Measurements from ENCODE around the gene ADGRG3. TPM values are rescaled to one million over a fixed set of nuclear protein-coding genes. Genes with fewer than 3 reads are reported as not detected.

The ADGRG3 gene
- total RNA-seq, 1 experiment from 2014 or later: 0.46 TPM

DNA sequence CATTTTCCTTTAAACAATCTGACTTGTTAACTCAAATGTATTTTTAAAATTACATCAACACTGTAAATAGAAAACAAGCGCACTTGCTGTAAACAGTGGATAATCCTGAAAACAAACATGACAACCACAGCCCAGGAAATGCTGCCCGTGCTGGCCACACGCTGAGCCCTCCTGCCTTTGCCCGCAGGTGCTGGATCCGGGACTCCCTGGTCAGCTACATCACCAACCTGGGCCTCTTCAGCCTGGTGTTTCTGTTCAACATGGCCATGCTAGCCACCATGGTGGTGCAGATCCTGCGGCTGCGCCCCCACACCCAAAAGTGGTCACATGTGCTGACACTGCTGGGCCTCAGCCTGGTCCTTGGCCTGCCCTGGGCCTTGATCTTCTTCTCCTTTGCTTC lies 6.6 kb upstream of the ADGRG3 start:
- H2AFZ ChIP-seq (ENCODE audit: low read length): no peak overlapping the region
- H3K23me2 ChIP-seq (ENCODE audit: insufficient read length, low read depth, low read length, poor library complexity, severe bottlenecking): no peaks in the 10 kb centered on the region
- no peak overlapping the region for H2BK5ac ChIP-seq (ENCODE audit: insufficient read length, low read length)
- no peak overlapping the region for H4K8ac ChIP-seq (replicated peaks; ENCODE audit: insufficient read length, low read depth, low read length)
- no peak overlapping the region for H3K18ac ChIP-seq (ENCODE audit: insufficient read length, low read depth, low read length)
- Mint-ChIP-seq H3K4me1 (peaks cover 0 to 3% of the 10 kb centered on the region in 2 experiments; a peak in 1 of 4 replicates), H3K27ac (no peak overlapping the region; a peak in 1 of 7 replicates), H3K9me3 (no peaks in the 10 kb centered on the region), H3K4me3 (no peak overlapping the region), H3K36me3 (ENCODE audit: insufficient read depth in 1 of 3, low read depth in 3 of 3) (no peaks in the 10 kb centered on the region), H3K27me3 (ENCODE audit: low read depth) (no peaks in the 10 kb centered on the region; the same call in none of the 2 replicates)
- no peak overlapping the region for H2BK20ac ChIP-seq (ENCODE audit: low read depth, low read length, poor library complexity, severe bottlenecking)
- H3K27ac ChIP-seq (ENCODE audit: insufficient read length, low read depth, low read length): no peak overlapping the region
- H4K5ac ChIP-seq (ENCODE audit: insufficient read length, low read depth, low read length): no peak overlapping the region
- no peak overlapping the region for H4K91ac ChIP-seq (ENCODE audit: insufficient read length, low read depth, low read length)
- H3K79me2 ChIP-seq (ENCODE audit: insufficient read depth, low read length): no peaks in the 10 kb centered on the region
- no peak overlapping the region for H3T11ph ChIP-seq (ENCODE audit: low read length)
- no peak overlapping the region for H2BK12ac ChIP-seq (ENCODE audit: insufficient read length, low read depth, low read length)
- H3K56ac ChIP-seq (ENCODE audit: insufficient read length, low read depth, low read length): no peak overlapping the region
- no peak overlapping the region for H2BK120ac ChIP-seq (ENCODE audit: low read depth, low read length, poor library complexity, severe bottlenecking)
- H3K79me1 ChIP-seq (ENCODE audit: insufficient read depth, low read depth, low read length, poor library complexity, severe bottlenecking): no peaks in the 10 kb centered on the region
- H2AK5ac ChIP-seq (ENCODE audit: insufficient read length, low read length): no peak overlapping the region
- no peak overlapping the region for H3K9ac ChIP-seq (ENCODE audit: extremely low read depth, insufficient read length, low read length)
- DNase-seq: no peak
- TF ChIP-seq, protein P1, sequence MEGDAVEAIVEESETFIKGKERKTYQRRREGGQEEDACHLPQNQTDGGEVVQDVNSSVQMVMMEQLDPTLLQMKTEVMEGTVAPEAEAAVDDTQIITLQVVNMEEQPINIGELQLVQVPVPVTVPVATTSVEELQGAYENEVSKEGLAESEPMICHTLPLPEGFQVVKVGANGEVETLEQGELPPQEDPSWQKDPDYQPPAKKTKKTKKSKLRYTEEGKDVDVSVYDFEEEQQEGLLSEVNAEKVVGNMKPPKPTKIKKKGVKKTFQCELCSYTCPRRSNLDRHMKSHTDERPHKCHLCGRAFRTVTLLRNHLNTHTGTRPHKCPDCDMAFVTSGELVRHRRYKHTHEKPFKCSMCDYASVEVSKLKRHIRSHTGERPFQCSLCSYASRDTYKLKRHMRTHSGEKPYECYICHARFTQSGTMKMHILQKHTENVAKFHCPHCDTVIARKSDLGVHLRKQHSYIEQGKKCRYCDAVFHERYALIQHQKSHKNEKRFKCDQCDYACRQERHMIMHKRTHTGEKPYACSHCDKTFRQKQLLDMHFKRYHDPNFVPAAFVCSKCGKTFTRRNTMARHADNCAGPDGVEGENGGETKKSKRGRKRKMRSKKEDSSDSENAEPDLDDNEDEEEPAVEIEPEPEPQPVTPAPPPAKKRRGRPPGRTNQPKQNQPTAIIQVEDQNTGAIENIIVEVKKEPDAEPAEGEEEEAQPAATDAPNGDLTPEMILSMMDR (conservative IDR thresholded peaks at IDR 0.05): no peak
- no CpG with 5 or more reads among the region's 7 CpGs for WGBS (ENCODE audit: extremely low coverage, insufficient read length, low lambda C conversion rate)
- no peaks in the 10 kb centered on the region for H3K9me3 ChIP-seq (ENCODE audit: control insufficient read depth, low read depth, low read length)
- no peak overlapping the region for H3K14ac ChIP-seq (ENCODE audit: insufficient read depth, low read length)
- H3K4me2 ChIP-seq (ENCODE audit: insufficient read depth, insufficient read length, low read length): no peak overlapping the region
- no peak overlapping the region for H3K4ac ChIP-seq (ENCODE audit: low read depth, low read length)
- H4K20me1 ChIP-seq (ENCODE audit: control insufficient read depth, insufficient read depth, insufficient read length): no peaks in the 10 kb centered on the region
- no peaks in the 10 kb centered on the region for H3K4me1 ChIP-seq (ENCODE audit: insufficient read depth, low read length)
- H3K27me3 ChIP-seq (ENCODE audit: insufficient read depth, low read length): 0 out of 2 replicates have a peak, but pooled peaks cover 1% of the 10 kb centered on the region
- no peak overlapping the region for H3K23ac ChIP-seq (ENCODE audit: insufficient read length, low read depth, low read length)
- no peak overlapping the region for H2BK15ac ChIP-seq (ENCODE audit: low read depth, low read length)
